Mesenchymal stem cell (in vitro differentiated cells and primary cell): ENCODE results near the gene HSD17B14.
"Not testable (repeated sequence)": the region's sequence is repeated elsewhere in the genome, so short reads cannot be mapped to it uniquely, and the experiment has no call there.

Source experiments
- DNase-seq: peaks from one replicate; pipeline ENCODE4 v3.0.0-alpha.2; 2013
- H2AFZ ChIP-seq: one replicate; pipeline ENCODE4 v1.6.1; 2013; ENCODE audit warnings: low read depth, mild to moderate bottlenecking, control low read depth, inconsistent platforms, low read length, moderate library complexity
- H2AK5ac ChIP-seq: 2 replicates; pipeline ENCODE4 v1.6.1; 2013; ENCODE audit warnings: low read length, moderate library complexity, mild to moderate bottlenecking, inconsistent platforms; ENCODE audit not compliant: severe bottlenecking
- H2BK120ac ChIP-seq: one replicate; pipeline ENCODE4 v1.6.1; 2013; ENCODE audit warnings: low read depth, mild to moderate bottlenecking, inconsistent platforms, low read length, moderate library complexity
- H2BK12ac ChIP-seq, 2 experiments: one replicate each; pipeline ENCODE4 v1.6.1; 2013; ENCODE audit warnings: inconsistent platforms in 2 of 2, low read length in 2 of 2, mild to moderate bottlenecking in 2 of 2, moderate library complexity in 2 of 2, control low read depth in 1 of 2
- H2BK15ac ChIP-seq: one replicate; pipeline ENCODE4 v1.6.1; 2013; ENCODE audit warnings: mild to moderate bottlenecking, low read depth, inconsistent platforms; ENCODE audit not compliant: poor library complexity, severe bottlenecking
- H2BK5ac ChIP-seq: 2 replicates; pipeline ENCODE4 v1.6.1; 2013; ENCODE audit warnings: low read depth, mild to moderate bottlenecking, low read length, control low read depth, inconsistent platforms; ENCODE audit not compliant: poor library complexity, severe bottlenecking
- H3K14ac ChIP-seq, 2 experiments: one replicate each; pipeline ENCODE4 v1.6.1; 2013; ENCODE audit warnings: inconsistent platforms in 2 of 2, low read length in 2 of 2, control low read depth in 1 of 2, mild to moderate bottlenecking in 1 of 2, moderate library complexity in 1 of 2
- H3K18ac ChIP-seq, 2 experiments: one replicate each; pipeline ENCODE4 v1.6.1; 2013; ENCODE audit warnings: inconsistent platforms in 2 of 2, low read length in 2 of 2, control low read depth in 1 of 2, low read depth in 1 of 2, mild to moderate bottlenecking in 1 of 2
- H3K23ac ChIP-seq, 2 experiments: one replicate each; pipeline ENCODE4 v1.6.1; 2013; ENCODE audit warnings: inconsistent platforms in 2 of 2, low read length in 2 of 2, mild to moderate bottlenecking in 2 of 2, moderate library complexity in 2 of 2, control low read depth in 1 of 2
- H3K27ac ChIP-seq: 2 replicates; pipeline ENCODE4 v1.5.1; 2013; ENCODE audit warnings: mild to moderate bottlenecking, moderate library complexity, low read length, control low read depth, inconsistent platforms; ENCODE audit not compliant: poor library complexity, severe bottlenecking
- H3K27me3 ChIP-seq, 2 experiments: 2 replicates each; pipeline versions ENCODE4 v1.6.1 to v1.7.0; 2013; ENCODE audit warnings: low read length in 2 of 2, mild to moderate bottlenecking in 2 of 2, moderate library complexity in 2 of 2, control low read depth in 1 of 2, inconsistent platforms in 1 of 2; ENCODE audit not compliant: control insufficient read depth in 1 of 2, insufficient read depth in 1 of 2
- H3K36me3 ChIP-seq, 2 experiments: 2 replicates each; pipeline versions ENCODE4 v1.6.1 to v1.7.0; 2013; ENCODE audit warnings: low read length in 2 of 2, control low read depth in 1 of 2, inconsistent platforms in 1 of 2, low read depth in 1 of 2, mild to moderate bottlenecking in 1 of 2; ENCODE audit not compliant: insufficient read depth in 2 of 2, control insufficient read depth in 1 of 2
- H3K4ac ChIP-seq, 2 experiments: one replicate each; pipeline ENCODE4 v1.6.1; 2013; ENCODE audit warnings: inconsistent platforms in 2 of 2, low read length in 2 of 2, mild to moderate bottlenecking in 2 of 2, moderate library complexity in 2 of 2, control low read depth in 1 of 2, low read depth in 1 of 2
- H3K4me1 ChIP-seq: 2 replicates; pipeline ENCODE4 v1.6.1; 2013; ENCODE audit warnings: low read depth, low read length, control low read depth; ENCODE audit not compliant: control insufficient read depth, insufficient read depth
- H3K4me2 ChIP-seq: 2 replicates; pipeline ENCODE4 v1.6.1; 2013; ENCODE audit warnings: low read length, mild to moderate bottlenecking, inconsistent platforms; ENCODE audit not compliant: poor library complexity, severe bottlenecking
- H3K4me3 ChIP-seq, 2 experiments: 2 replicates each; pipeline versions ENCODE4 v1.5.1 to v1.7.0; 2013; ENCODE audit warnings: low read length in 2 of 2, mild to moderate bottlenecking in 2 of 2, control low read depth in 1 of 2, low read depth in 1 of 2; ENCODE audit not compliant: insufficient read depth in 1 of 2
- H3K79me1 ChIP-seq: replicated peaks from 2 replicates; pipeline ENCODE4 v1.6.1; 2013; ENCODE audit warnings: mild to moderate bottlenecking, control low read depth, low read length, inconsistent platforms; ENCODE audit not compliant: poor library complexity, severe bottlenecking
- H3K9ac ChIP-seq: 2 replicates; pipeline ENCODE4 v1.7.0; 2013; ENCODE audit warnings: mild to moderate bottlenecking, low read length, moderate library complexity
- H3K9me3 ChIP-seq: 2 replicates; pipeline ENCODE4 v1.7.0; 2013; ENCODE audit warnings: mild to moderate bottlenecking, low read length; ENCODE audit not compliant: control insufficient read depth
- H4K8ac ChIP-seq: one replicate; pipeline ENCODE4 v1.6.1; 2013; ENCODE audit warnings: inconsistent platforms, mild to moderate bottlenecking, low read length, moderate library complexity
- H4K91ac ChIP-seq: one replicate; pipeline ENCODE4 v1.6.1; 2013; ENCODE audit warnings: mild to moderate bottlenecking, low read length, inconsistent platforms
- WGBS: methylation state at CpG from one replicate; pipeline ENCODE4 v1.1.7; 2013; ENCODE audit warnings: mixed read lengths; 5-methylcytosine and 5-hydroxymethylcytosine counted together

The HSD17B14 gene

GRCh38 chr19:48770266-48770665, 66.0 kb downstream of the HSD17B14 start:
- no peak overlapping the region for H3K14ac ChIP-seq
- no peaks in the 10 kb centered on the region for H3K9me3 ChIP-seq
- H3K4me3 ChIP-seq: no peak overlapping the region
- no peak overlapping the region for H3K23ac ChIP-seq
- no peak overlapping the region for H2BK5ac ChIP-seq
- no peak overlapping the region for H4K8ac ChIP-seq
- 73% methylated on average over 3 of the region's 7 CpGs for WGBS
- H2BK15ac ChIP-seq: no peak overlapping the region
- no peak overlapping the region for H3K4me2 ChIP-seq
- H3K4me1 ChIP-seq: peaks cover 5% of the 10 kb centered on the region
- H2BK12ac ChIP-seq: no peak overlapping the region
- no peak overlapping the region for H2AFZ ChIP-seq
- no peak overlapping the region for H3K4ac ChIP-seq
- H3K27ac ChIP-seq: peak overlapping the region; percentile 57
- H3K9ac ChIP-seq: no peak overlapping the region
- no peak for DNase-seq
- H3K27me3 ChIP-seq: peaks cover 0 to 16% of the 10 kb centered on the region in 2 experiments
- no peaks in the 10 kb centered on the region for H3K36me3 ChIP-seq
- no peaks in the 10 kb centered on the region for H3K79me1 ChIP-seq
- no peak overlapping the region for H3K18ac ChIP-seq
- no peak overlapping the region for H2AK5ac ChIP-seq
- H4K91ac ChIP-seq: no peak overlapping the region
- H2BK120ac ChIP-seq: no peak overlapping the region

GRCh38 chr19:48768994-48769713, 67.1 kb downstream of the HSD17B14 start:
- H3K27me3 ChIP-seq: peaks cover 6 to 25% of the 10 kb centered on the region in 2 experiments
- H2BK120ac ChIP-seq: no peak overlapping the region
- no peak overlapping the region for H2AFZ ChIP-seq
- no peak overlapping the region for H3K4me3 ChIP-seq
- no peak overlapping the region for H3K14ac ChIP-seq
- WGBS: 87% methylated on average over 9 of the region's 11 CpGs
- no peak overlapping the region for H4K8ac ChIP-seq
- no peaks in the 10 kb centered on the region for H3K9me3 ChIP-seq
- H3K79me1 ChIP-seq: no peaks in the 10 kb centered on the region
- H3K18ac ChIP-seq: no peak overlapping the region
- H3K23ac ChIP-seq: no peak overlapping the region
- no peak overlapping the region for H3K9ac ChIP-seq
- H3K27ac ChIP-seq: peak overlapping the region; percentile 57
- H3K4me1 ChIP-seq: peaks cover 5% of the 10 kb centered on the region
- H2BK15ac ChIP-seq: no peak overlapping the region
- H2BK5ac ChIP-seq: peak overlapping the region; percentile 44
- DNase-seq: no peak
- H3K36me3 ChIP-seq: no peaks in the 10 kb centered on the region
- H3K4ac ChIP-seq: no peak overlapping the region
- H2AK5ac ChIP-seq: no peak overlapping the region
- no peak overlapping the region for H4K91ac ChIP-seq
- no peak overlapping the region for H3K4me2 ChIP-seq
- no peak overlapping the region for H2BK12ac ChIP-seq

GRCh38 chr19:48768171-48768753, 68.0 kb downstream of the HSD17B14 start:
- H3K4me1 ChIP-seq, H3K23ac ChIP-seq, H4K91ac ChIP-seq, H3K4me3 ChIP-seq, H2BK120ac ChIP-seq, DNase-seq, H3K27ac ChIP-seq, H2AK5ac ChIP-seq, H3K4me2 ChIP-seq, H3K9ac ChIP-seq, H3K4ac ChIP-seq, H4K8ac ChIP-seq, H2BK15ac ChIP-seq, H3K79me1 ChIP-seq, H2AFZ ChIP-seq, H3K9me3 ChIP-seq, H2BK12ac ChIP-seq, H2BK5ac ChIP-seq, H3K14ac ChIP-seq, H3K18ac ChIP-seq, H3K36me3 ChIP-seq: not testable (repeated sequence)
- 66% methylated on average over 2 of the region's 6 CpGs for WGBS
- H3K27me3 ChIP-seq: peaks cover 7 to 32% of the 10 kb centered on the region in 2 experiments

- H3K4me3 ChIP-seq, H3K9me3 ChIP-seq, H3K27ac ChIP-seq, H2BK12ac ChIP-seq, H2BK120ac ChIP-seq, H4K91ac ChIP-seq, DNase-seq, H3K4ac ChIP-seq, H3K14ac ChIP-seq, H2AK5ac ChIP-seq, H3K18ac ChIP-seq, H3K23ac ChIP-seq, H2BK15ac ChIP-seq, H2BK5ac ChIP-seq, H3K79me1 ChIP-seq, H3K9ac ChIP-seq, H2AFZ ChIP-seq, H4K8ac ChIP-seq, H3K4me1 ChIP-seq, H3K36me3 ChIP-seq, H3K4me2 ChIP-seq: not testable (repeated sequence)
- 92% methylated on average over 1 of the region's 5 CpGs for WGBS
- peaks cover 30 to 56% of the 10 kb centered on the region in 2 experiments for H3K27me3 ChIP-seq
These were observed 70.5 kb downstream of the HSD17B14 start for GRCh38 chr19:48765816-48766215.
